B cell (primary cell): ENCODE measurements around the gene ACP6. TPM values are rescaled to one million over a fixed set of nuclear protein-coding genes. Genes with fewer than 3 reads are reported as not detected.

ENCODE experiments used
- ATAC-seq: fragments of 200-7000 bp; cut with Tn5 transposase; one replicate; pipeline ENCODE4 v1.10.0; 2021; ENCODE audit warnings: low read depth, mild to moderate bottlenecking, moderate number of reproducible peaks, moderate library complexity
- CTCF ChIA-PET: fragments of 350-600 bp; sonication (Branson Sonifier 250); formaldehyde crosslinking; loops from one replicate; lab custom pipeline; 2021; ENCODE audit warnings: antibody characterized with exemption, inconsistent platforms; lab: Charles Lee
- POLR2A ChIA-PET: fragments of 350-600 bp; sonication (Branson Sonifier 250); formaldehyde crosslinking; loops from one replicate; lab custom pipeline; 2021; ENCODE audit warnings: antibody characterized with exemption; lab: Charles Lee
- DNase-seq: peaks from one replicate; pipeline ENCODE4 v3.0.0; 2013
- H2AFZ ChIP-seq: 2 replicates; pipeline ENCODE4 v1.6.1; 2012; ENCODE audit warnings: mild to moderate bottlenecking, low read depth, low read length; ENCODE audit not compliant: insufficient read depth, poor library complexity, severe bottlenecking
- H3K27ac ChIP-seq, 2 donors: 1 replicate in 1 of 2; 2 replicates in 1 of 2; pipeline ENCODE4 v1.5.1; 2012 to 2013; ENCODE audit warnings: low read length in 2 of 2, mild to moderate bottlenecking in 2 of 2, moderate library complexity in 1 of 2
- H3K27me3 ChIP-seq, 4 experiments: fragments of 200-600 bp in 1 of 4; sonication (generic) in 1 of 4; replicated peaks in 1 of 4; 1 replicate in 2 of 4; 2 replicates in 2 of 4; pipeline versions ENCODE4 v1.6.1 to v1.7.0; 2013 to 2016; ENCODE audit warnings: low read length in 3 of 4, mild to moderate bottlenecking in 2 of 4, mixed read lengths in 1 of 4, moderate library complexity in 1 of 4; ENCODE audit not compliant: insufficient read depth in 4 of 4, control insufficient read depth in 3 of 4; ENCODE audit errors: control extremely low read depth in 1 of 4
- H3K36me3 ChIP-seq, 2 experiments: replicated peaks in 1 of 2; 1 replicate in 1 of 2; 2 replicates in 1 of 2; pipeline versions ENCODE4 v1.6.1 to v1.7.1; 2013; ENCODE audit warnings: low read length in 1 of 2; ENCODE audit not compliant: insufficient read depth in 2 of 2, control insufficient read depth in 1 of 2; ENCODE audit errors: control extremely low read depth in 1 of 2, extremely low read depth in 1 of 2
- H3K4me1 ChIP-seq, 2 donors: fragments of 200-600 bp in 1 of 2; sonication (generic) in 1 of 2; 1 replicate in 1 of 2; 2 replicates in 1 of 2; pipeline versions ENCODE4 v1.5.1 to v1.6.1; 2013 to 2017; ENCODE audit warnings: low read length in 2 of 2; ENCODE audit not compliant: control insufficient read depth in 2 of 2, insufficient read depth in 2 of 2
- H3K4me2 ChIP-seq: replicated peaks from 2 replicates; pipeline ENCODE3; 2012; ENCODE audit warnings: mild to moderate bottlenecking, low read depth, low read length; ENCODE audit not compliant: poor library complexity, severe bottlenecking
- H3K4me3 ChIP-seq, 5 experiments: fragments of 200-600 bp in 1 of 5; sonication (generic) in 1 of 5; 1 replicate in 3 of 5; 2 replicates in 2 of 5; pipeline versions ENCODE4 v1.5.1 to v1.7.0; 2011 to 2016; ENCODE audit warnings: low read length in 4 of 5, mild to moderate bottlenecking in 4 of 5, low read depth in 2 of 5, control low read depth in 1 of 5, moderate library complexity in 1 of 5; ENCODE audit not compliant: insufficient read depth in 1 of 5; ENCODE audit errors: control extremely low read depth in 1 of 5, extremely low read depth in 1 of 5
- H3K79me2 ChIP-seq: fragments of 200-600 bp; sonication (generic); one replicate; pipeline ENCODE4 v1.6.0; 2016; ENCODE audit warnings: low read length; ENCODE audit not compliant: control insufficient read depth, insufficient read depth
- H3K9ac ChIP-seq: fragments of 200-600 bp; sonication (generic); 2 replicates; pipeline ENCODE4 v1.6.1; 2017; ENCODE audit warnings: mild to moderate bottlenecking, low read length, moderate library complexity
- H3K9me3 ChIP-seq, 3 donors: one replicate each; pipeline versions ENCODE4 v1.6.1 to v1.7.1; 2013; ENCODE audit warnings: low read length in 2 of 3; ENCODE audit not compliant: control insufficient read depth in 2 of 3, insufficient read depth in 1 of 3; ENCODE audit errors: control extremely low read depth in 1 of 3
- H4K20me1 ChIP-seq: 2 replicates; pipeline ENCODE4 v1.6.0; 2012; ENCODE audit warnings: mild to moderate bottlenecking, low read length; ENCODE audit not compliant: insufficient read depth, control insufficient read depth, poor library complexity, severe bottlenecking
- H3K27ac Mint-ChIP-seq: one replicate; pipeline ENCODE4 v1.8.0; 2021; ENCODE audit warnings: mixed read lengths
- H3K27me3 Mint-ChIP-seq: one replicate; pipeline ENCODE4 v1.8.0; 2021; ENCODE audit warnings: mixed read lengths
- H3K4me1 Mint-ChIP-seq: one replicate; pipeline ENCODE4 v1.8.0; 2021; ENCODE audit warnings: mixed read lengths
- H3K4me3 Mint-ChIP-seq: one replicate; pipeline ENCODE4 v1.8.0; 2021; ENCODE audit warnings: mixed read lengths
- H3K9me3 Mint-ChIP-seq: one replicate; pipeline ENCODE4 v1.8.0; 2022; ENCODE audit warnings: mixed read lengths; ENCODE audit not compliant: insufficient read depth
- EZH2 ChIP-seq: IDR thresholded peaks from 2 replicates; pipeline ENCODE4 v1.6.1; 2012; ENCODE audit warnings: borderline replicate concordance, low read depth, mild to moderate bottlenecking, moderate library complexity, low read length; ENCODE audit not compliant: insufficient read depth, poor library complexity, severe bottlenecking
- WGBS: methylation state at CpG from one replicate; pipeline ENCODE4 v1.1.5; 2013; ENCODE audit warnings: missing lambda C conversion rate; ENCODE audit not compliant: insufficient coverage; 5-methylcytosine and 5-hydroxymethylcytosine counted together
- intact Hi-C: fragments of 100-400 bp; cut with micrococcal nuclease; formaldehyde crosslinking; loops from one replicate; pipeline ENCODE4 v1.10.0; 2022
- polyA plus RNA-seq: library from polyadenylated mRNA; depleted of rRNA; stranded (reverse); fragments of >200 nt; gene quantifications from 2 replicates; pipeline ENCODE4 v1.2.3, GENCODE V29; 2012
- total RNA-seq, 2 donors: library from RNA; stranded (reverse); fragments of 120-200 nt in 1 of 2; gene quantifications; 1 replicate in 1 of 2; 2 replicates in 1 of 2; pipeline versions ENCODE4 v1.2.3 to v1.2.4, GENCODE V29; 2013 to 2022
- TF ChIP-seq, protein P1 (sequence below): fragments of 200-600 bp; IDR thresholded peaks from one replicate; pipeline ENCODE4 v1.8.0; 2022; ENCODE audit warnings: antibody characterized with exemption, mild to moderate bottlenecking

ACP6 gene
- total and polyA plus RNA-seq, 2 donors (not counting 1 experiment from before 2014, with no cell fraction given): 5.0 to 15.7 TPM

DNA sequence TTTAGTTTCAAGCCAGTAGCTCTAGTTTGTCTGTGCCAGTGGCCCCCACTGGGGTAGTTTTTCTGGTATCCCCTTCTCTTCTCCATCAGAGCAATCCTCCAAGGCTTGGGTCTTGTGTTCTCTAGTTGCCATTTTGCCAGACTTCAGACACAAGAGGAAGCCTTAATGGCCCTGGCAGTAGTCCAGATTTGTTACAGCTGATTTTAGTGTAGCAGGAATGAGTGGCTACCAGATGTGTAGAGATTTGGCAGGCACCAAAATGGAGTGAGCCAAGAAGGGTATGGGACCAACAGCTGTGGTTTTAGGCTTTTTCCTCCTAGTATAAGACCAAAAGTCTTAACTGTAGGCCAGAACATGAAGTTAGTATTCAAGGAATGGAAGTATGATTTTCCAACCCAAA, 56.8 kb downstream of the ACP6 start:
- no peak for DNase-seq
- POLR2A ChIA-PET: no interaction called here

DNA sequence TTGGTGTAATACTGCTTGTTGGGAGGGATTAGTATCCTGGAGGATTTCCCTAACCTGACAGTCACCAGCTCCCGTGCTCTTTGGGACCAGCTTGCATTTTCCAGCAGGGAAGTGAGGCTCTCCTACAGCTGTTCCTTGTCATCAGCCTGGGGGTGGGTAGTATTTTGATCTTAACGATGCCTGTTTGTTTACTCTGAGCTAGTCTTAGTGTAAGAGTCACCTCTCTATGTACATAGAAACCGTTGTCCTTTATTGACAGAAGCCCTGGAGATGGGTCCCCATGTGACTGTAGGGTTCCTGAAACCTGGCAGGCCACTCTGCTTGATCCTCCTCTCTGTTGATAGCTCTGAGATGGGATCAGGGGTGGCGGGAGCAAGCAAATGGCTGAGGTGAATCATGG, 58.0 kb downstream of the ACP6 start:
- 100% methylated on average over 1 of the region's 4 CpGs for WGBS
- POLR2A ChIA-PET: no interaction called here
- H4K20me1 ChIP-seq: no peaks in the 10 kb centered on the region
- TF ChIP-seq, protein P1, sequence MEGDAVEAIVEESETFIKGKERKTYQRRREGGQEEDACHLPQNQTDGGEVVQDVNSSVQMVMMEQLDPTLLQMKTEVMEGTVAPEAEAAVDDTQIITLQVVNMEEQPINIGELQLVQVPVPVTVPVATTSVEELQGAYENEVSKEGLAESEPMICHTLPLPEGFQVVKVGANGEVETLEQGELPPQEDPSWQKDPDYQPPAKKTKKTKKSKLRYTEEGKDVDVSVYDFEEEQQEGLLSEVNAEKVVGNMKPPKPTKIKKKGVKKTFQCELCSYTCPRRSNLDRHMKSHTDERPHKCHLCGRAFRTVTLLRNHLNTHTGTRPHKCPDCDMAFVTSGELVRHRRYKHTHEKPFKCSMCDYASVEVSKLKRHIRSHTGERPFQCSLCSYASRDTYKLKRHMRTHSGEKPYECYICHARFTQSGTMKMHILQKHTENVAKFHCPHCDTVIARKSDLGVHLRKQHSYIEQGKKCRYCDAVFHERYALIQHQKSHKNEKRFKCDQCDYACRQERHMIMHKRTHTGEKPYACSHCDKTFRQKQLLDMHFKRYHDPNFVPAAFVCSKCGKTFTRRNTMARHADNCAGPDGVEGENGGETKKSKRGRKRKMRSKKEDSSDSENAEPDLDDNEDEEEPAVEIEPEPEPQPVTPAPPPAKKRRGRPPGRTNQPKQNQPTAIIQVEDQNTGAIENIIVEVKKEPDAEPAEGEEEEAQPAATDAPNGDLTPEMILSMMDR: no peak
- TF ChIP-seq EZH2: no peak
- no peaks in the 10 kb centered on the region for H3K4me1 ChIP-seq
- DNase-seq: no peak
- no peak overlapping the region for H3K9ac ChIP-seq
- Mint-ChIP-seq H3K4me3 (no peak overlapping the region), H3K9me3 (no peaks in the 10 kb centered on the region), H3K4me1 (peaks cover 5% of the 10 kb centered on the region), H3K27ac (no peak overlapping the region), H3K27me3 (no peaks in the 10 kb centered on the region)
- no peak for ATAC-seq
- H3K4me2 ChIP-seq: no peak overlapping the region
- no peaks in the 10 kb centered on the region for H3K79me2 ChIP-seq
- CTCF ChIA-PET: interaction anchor here (2.5 kb wide), 1 partner anchor 15 kb away, joined by 11 read pairs; no protein-coding TSS in a partner anchor
- H3K27me3 ChIP-seq: no peaks in the 10 kb centered on the region
- H3K4me3 ChIP-seq: no peak overlapping the region
- H3K9me3 ChIP-seq: no peaks in the 10 kb centered on the region
- no peak overlapping the region for H3K27ac ChIP-seq
- intact Hi-C loops: no loop called here
- H3K36me3 ChIP-seq: peaks cover 7 to 14% of the 10 kb centered on the region in 2 experiments
- H2AFZ ChIP-seq: no peak overlapping the region

More for the DNA sequence above, 56.8 kb downstream of the ACP6 start:
- H3K4me2 ChIP-seq: no peak overlapping the region
- H3K4me1 Mint-ChIP-seq: peaks cover 5% of the 10 kb centered on the region
- TF ChIP-seq, protein P1: no peak
- no peak for TF ChIP-seq EZH2
- H3K27me3 Mint-ChIP-seq: no peaks in the 10 kb centered on the region
- no peaks in the 10 kb centered on the region for H3K9me3 ChIP-seq
- peaks cover 7 to 14% of the 10 kb centered on the region in 2 experiments for H3K36me3 ChIP-seq
- H4K20me1 ChIP-seq: no peaks in the 10 kb centered on the region
- no peak overlapping the region for H3K4me3 Mint-ChIP-seq
- intact Hi-C loops: no loop called here
- H3K27me3 ChIP-seq: no peaks in the 10 kb centered on the region
- H2AFZ ChIP-seq: no peak overlapping the region
- no peak overlapping the region for H3K4me3 ChIP-seq
- no peak for ATAC-seq
- CTCF ChIA-PET: no interaction called here
- no peaks in the 10 kb centered on the region for H3K4me1 ChIP-seq
- no peak overlapping the region for H3K27ac ChIP-seq
- H3K79me2 ChIP-seq: no peaks in the 10 kb centered on the region
- no peaks in the 10 kb centered on the region for H3K9me3 Mint-ChIP-seq
- H3K27ac Mint-ChIP-seq: no peak overlapping the region
- H3K9ac ChIP-seq: no peak overlapping the region
